Neural crest cell (in vitro differentiated cells): ENCODE results near the gene GNPTAB. TPM values are rescaled to one million over a fixed set of nuclear protein-coding genes. Genes with fewer than 3 reads are reported as not detected.
"Not testable (repeated sequence)": the region's sequence is repeated elsewhere in the genome, so short reads cannot be mapped to it uniquely, and the experiment has no call there.

Source experiments
- DNase-seq: peaks from one replicate; pipeline ENCODE4 v3.0.0; 2021; ENCODE audit warnings: low read depth, mixed read lengths, low spot score
- H3K27ac Mint-ChIP-seq: one replicate; pipeline ENCODE4 v1.8.0; 2021; ENCODE audit warnings: mild to moderate bottlenecking, mixed read lengths; ENCODE audit not compliant: unreplicated experiment
- H3K27me3 Mint-ChIP-seq: 2 replicates; pipeline ENCODE4 v1.8.0; 2021; ENCODE audit warnings: low read depth, mild to moderate bottlenecking, mixed read lengths
- H3K36me3 Mint-ChIP-seq: 2 replicates; pipeline ENCODE4 v1.8.0; 2021; ENCODE audit warnings: low read depth, mild to moderate bottlenecking, mixed read lengths
- H3K4me1 Mint-ChIP-seq: 2 replicates; pipeline ENCODE4 v1.8.0; 2021; ENCODE audit warnings: mixed read lengths
- H3K4me3 Mint-ChIP-seq: one replicate; pipeline ENCODE4 v1.8.0; 2021; ENCODE audit warnings: mild to moderate bottlenecking, mixed read lengths
- H3K9me3 Mint-ChIP-seq: 2 replicates; pipeline ENCODE4 v1.8.0; 2021; ENCODE audit warnings: mixed read lengths
- total RNA-seq: library from RNA; stranded (reverse); gene quantifications from 2 replicates; pipeline ENCODE4 v1.2.1, GENCODE V29; 2021
- TF ChIP-seq, protein P1 (sequence below): fragments of 200-600 bp; sonication (generic); conservative IDR thresholded peaks from 2 replicates; pipeline ENCODE4 v1.5.0; 2021; ENCODE audit warnings: antibody characterized with exemption, mild to moderate bottlenecking

GNPTAB gene
- total RNA-seq, 1 donor from 2014 or later = 11.0 TPM

DNA sequence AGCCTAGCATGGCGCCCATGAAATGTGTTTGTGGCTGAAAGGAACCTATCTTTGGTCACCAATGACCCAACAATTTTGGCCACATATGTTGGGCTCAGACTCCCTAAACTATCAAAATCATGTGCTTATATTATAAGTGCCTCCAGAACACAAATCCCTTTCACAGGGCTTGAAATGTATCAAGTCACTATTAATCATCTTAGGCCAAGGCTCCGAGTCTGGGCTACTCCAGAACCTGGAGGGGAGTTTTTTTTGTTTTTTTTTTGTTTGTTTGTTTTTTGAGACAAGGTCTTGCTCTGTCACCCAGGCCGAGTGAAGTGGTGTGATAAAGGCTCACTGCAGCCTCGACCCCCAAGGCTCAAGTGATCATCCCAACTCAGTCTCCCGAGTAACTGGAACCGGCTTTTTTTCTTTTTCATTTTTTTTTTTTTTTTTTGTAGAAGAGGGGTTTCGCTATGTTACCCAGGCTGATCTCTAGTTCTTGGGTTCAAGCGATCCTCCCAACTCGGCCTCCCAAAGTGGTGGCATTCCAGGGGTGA is 45.6 kb upstream of the GNPTAB start:
- Mint-ChIP-seq H3K27ac (no peak overlapping the region), H3K36me3 (no peaks in the 10 kb centered on the region), H3K4me3 (peak overlapping the region; percentile 83), H3K27me3 (peaks cover 14% of the 10 kb centered on the region), H3K4me1 (peaks cover 7% of the 10 kb centered on the region), H3K9me3 (no peaks in the 10 kb centered on the region)
- TF ChIP-seq, protein P1, sequence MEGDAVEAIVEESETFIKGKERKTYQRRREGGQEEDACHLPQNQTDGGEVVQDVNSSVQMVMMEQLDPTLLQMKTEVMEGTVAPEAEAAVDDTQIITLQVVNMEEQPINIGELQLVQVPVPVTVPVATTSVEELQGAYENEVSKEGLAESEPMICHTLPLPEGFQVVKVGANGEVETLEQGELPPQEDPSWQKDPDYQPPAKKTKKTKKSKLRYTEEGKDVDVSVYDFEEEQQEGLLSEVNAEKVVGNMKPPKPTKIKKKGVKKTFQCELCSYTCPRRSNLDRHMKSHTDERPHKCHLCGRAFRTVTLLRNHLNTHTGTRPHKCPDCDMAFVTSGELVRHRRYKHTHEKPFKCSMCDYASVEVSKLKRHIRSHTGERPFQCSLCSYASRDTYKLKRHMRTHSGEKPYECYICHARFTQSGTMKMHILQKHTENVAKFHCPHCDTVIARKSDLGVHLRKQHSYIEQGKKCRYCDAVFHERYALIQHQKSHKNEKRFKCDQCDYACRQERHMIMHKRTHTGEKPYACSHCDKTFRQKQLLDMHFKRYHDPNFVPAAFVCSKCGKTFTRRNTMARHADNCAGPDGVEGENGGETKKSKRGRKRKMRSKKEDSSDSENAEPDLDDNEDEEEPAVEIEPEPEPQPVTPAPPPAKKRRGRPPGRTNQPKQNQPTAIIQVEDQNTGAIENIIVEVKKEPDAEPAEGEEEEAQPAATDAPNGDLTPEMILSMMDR = no peak
- no peak for DNase-seq

DNA sequence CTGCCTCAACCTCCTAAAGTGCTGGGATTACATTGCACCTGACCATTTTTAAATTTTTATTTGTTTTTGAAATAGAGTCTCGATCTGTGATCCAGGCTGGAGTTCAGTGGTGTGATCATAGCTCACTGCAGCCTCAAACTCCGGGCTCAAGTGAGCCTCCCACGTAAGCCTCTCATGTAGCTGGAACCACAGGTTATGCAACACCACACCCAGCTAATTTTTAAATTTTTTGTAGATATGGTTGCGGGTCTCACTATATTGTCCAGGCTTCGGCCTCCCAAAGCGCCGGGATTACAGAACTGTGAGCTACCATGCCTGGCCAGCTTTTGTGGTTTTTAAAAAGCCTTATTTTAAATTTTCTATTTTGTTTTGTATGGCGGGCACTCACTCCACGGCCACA is 44.4 kb upstream of the GNPTAB start:
- H3K36me3 Mint-ChIP-seq = no peaks in the 10 kb centered on the region
- no peak overlapping the region for H3K27ac Mint-ChIP-seq
- peaks cover 14% of the 10 kb centered on the region for H3K27me3 Mint-ChIP-seq
- H3K4me1 Mint-ChIP-seq = peaks cover 7% of the 10 kb centered on the region
- TF ChIP-seq, protein P1 = no peak
- H3K4me3 Mint-ChIP-seq = peak overlapping the region; percentile 3
- no peaks in the 10 kb centered on the region for H3K9me3 Mint-ChIP-seq
- no peak for DNase-seq

DNA sequence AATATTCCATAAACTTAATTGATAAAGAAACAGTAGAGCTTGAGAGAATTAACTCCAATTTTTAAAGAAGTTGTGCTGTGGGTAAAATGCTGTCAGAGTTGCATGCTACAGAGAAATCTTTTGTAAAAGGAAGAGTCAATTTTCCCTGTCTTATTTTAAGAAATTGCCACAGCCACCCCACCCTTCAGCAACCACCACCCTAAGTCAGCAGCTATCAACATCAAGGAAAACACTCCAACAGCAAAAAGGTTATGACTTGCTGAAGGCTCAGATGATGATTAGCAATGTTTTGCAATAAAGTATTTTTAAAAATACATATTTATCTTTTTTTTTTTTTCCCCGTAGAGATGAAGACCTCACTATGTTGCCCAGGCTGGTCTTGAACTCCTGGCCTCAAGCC is 40.2 kb upstream of the GNPTAB start:
- TF ChIP-seq, protein P1 = no peak
- Mint-ChIP-seq H3K9me3 (peaks cover 5% of the 10 kb centered on the region), H3K27me3 (peaks cover 2% of the 10 kb centered on the region), H3K27ac (no peak overlapping the region), H3K4me3 (no peak overlapping the region), H3K36me3 (no peaks in the 10 kb centered on the region), H3K4me1 (no peaks in the 10 kb centered on the region)
- DNase-seq = no peak

DNA sequence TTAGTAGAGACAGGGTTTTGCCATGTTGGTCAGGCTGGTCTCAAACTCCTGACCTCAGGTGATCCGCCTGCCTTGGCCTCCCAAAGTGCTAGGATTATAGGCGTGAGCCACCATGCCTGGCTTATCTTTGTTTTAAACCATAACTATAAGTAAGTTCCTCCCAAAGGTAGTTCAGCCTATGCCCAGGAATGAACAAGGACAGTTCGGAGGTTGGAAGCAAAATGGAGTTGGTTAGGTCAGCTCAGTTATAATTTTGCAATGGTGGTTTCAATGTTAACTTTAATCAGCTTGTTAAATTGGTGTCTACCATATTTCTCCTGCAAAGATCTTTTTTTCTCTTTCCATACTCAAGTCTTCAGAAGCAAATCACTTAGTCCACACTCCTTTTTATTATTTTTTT is 36.9 kb upstream of the GNPTAB start:
- H3K4me1 Mint-ChIP-seq, H3K36me3 Mint-ChIP-seq, H3K27ac Mint-ChIP-seq, H3K9me3 Mint-ChIP-seq, DNase-seq, H3K27me3 Mint-ChIP-seq, H3K4me3 Mint-ChIP-seq: not testable (repeated sequence)

DNA sequence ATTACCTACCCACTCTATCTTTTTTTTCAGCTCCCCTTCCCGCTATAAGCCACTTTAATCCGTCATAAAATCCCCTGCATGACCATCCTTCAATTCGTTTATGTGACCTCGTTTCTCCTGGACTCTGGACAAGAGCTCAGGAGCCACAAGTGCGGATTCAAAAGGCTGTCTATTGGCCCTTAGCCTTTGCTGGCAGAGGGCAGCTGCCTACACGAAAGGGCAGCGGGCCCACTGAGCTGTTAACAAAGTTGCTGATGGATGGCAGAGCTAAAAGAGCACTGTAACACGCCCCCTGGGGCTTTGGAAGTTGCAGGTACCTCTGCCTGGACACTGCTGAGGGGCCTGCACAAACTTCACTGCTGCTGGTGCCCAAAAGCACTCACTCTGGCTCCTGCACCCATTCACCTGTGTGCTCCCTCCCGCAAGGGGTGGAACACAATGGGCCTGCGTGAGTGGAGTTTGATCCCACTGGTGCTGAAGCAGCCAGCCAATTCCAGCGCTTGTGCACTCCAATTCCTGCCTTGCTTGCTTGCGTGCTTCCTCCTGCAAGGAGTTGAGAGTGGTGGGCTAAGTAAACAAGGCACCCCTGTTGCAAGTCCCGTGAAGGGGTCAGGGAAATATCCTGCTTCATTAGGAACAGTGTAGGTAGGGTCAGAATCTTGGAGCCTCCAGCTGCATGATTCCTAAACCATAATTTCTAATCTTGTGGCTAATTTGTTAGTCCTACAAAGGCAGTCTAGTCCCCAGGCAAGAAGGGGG is 36.0 kb upstream of the GNPTAB start:
- no peaks in the 10 kb centered on the region for H3K36me3 Mint-ChIP-seq
- no peak overlapping the region for H3K4me3 Mint-ChIP-seq
- peaks cover 5% of the 10 kb centered on the region for H3K9me3 Mint-ChIP-seq
- DNase-seq = no peak
- no peaks in the 10 kb centered on the region for H3K27me3 Mint-ChIP-seq
- no peaks in the 10 kb centered on the region for H3K4me1 Mint-ChIP-seq
- TF ChIP-seq, protein P1 = no peak
- H3K27ac Mint-ChIP-seq = no peak overlapping the region

DNA sequence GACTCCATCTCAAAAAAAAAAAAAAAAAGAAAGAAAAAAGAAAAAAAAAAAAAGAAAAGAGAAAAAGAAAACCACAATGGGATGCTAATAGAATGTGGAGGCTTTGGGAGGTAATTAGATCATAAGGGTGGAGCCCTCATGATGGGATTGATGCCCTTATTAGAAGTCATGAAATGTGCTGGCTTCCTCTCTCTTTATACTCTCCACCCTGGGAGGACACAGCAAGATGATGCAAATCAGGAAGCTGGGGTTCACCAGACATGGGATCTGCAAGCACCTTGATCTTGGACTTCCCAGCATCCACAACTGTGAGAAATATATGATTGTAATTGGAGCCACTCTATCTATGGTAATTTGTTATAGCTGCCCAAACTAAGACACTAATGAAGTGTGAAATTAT is 33.2 kb upstream of the GNPTAB start:
- Mint-ChIP-seq H3K9me3 (no peaks in the 10 kb centered on the region), H3K27ac (no peak overlapping the region), H3K27me3 (no peaks in the 10 kb centered on the region), H3K36me3 (no peaks in the 10 kb centered on the region), H3K4me3 (no peak overlapping the region), H3K4me1 (no peaks in the 10 kb centered on the region)
- TF ChIP-seq, protein P1 = no peak
- no peak for DNase-seq
